HG03135 (cell line): ENCODE data around the gene MKX.

Experiments used
- ATAC-seq: cut with Tn5 transposase; IDR thresholded peaks from one replicate; pipeline ENCODE4 v1.9.1; 2021; ENCODE audit warnings: mild to moderate bottlenecking, moderate library complexity; ENCODE audit not compliant: unreplicated experiment

Gene MKX

GRCh38 chr10:27745732-27746396 is at the start of gene MKX:
Gene MKX, minus strand, starts transcription at chr10:27745819. Its CDS starts 2,404 bp downstream, at chr10:27743415.
- ATAC-seq: no peak

- ATAC-seq: no peak
Observed at GRCh38 chr10:27794157-27794556, 48.5 kb upstream of the MKX start.

- ATAC-seq: no peak
Observed at GRCh38 chr10:27792216-27792615, 46.6 kb upstream of the MKX start.

- ATAC-seq: no peak
Observed at GRCh38 chr10:27784272-27784671, 38.7 kb upstream of the MKX start.

- ATAC-seq: no peak
Observed at GRCh38 chr10:27783660-27784059, 38.0 kb upstream of the MKX start.

- ATAC-seq: no peak
Observed at GRCh38 chr10:27779462-27780015, 33.9 kb upstream of the MKX start.

GRCh38 chr10:27774831-27775230 is 29.2 kb upstream of the MKX start:
- no peak for ATAC-seq

- ATAC-seq: no peak
Observed at GRCh38 chr10:27771231-27771630, 25.6 kb upstream of the MKX start.

GRCh38 chr10:27770181-27770580 is 24.6 kb upstream of the MKX start:
- no peak for ATAC-seq

- no peak for ATAC-seq
Observed at GRCh38 chr10:27760867-27761266, 15.2 kb upstream of the MKX start.

GRCh38 chr10:27759483-27760272 is 14.1 kb upstream of the MKX start:
- ATAC-seq: no peak

- ATAC-seq: no peak
Observed at GRCh38 chr10:27752673-27753237, 7.1 kb upstream of the MKX start.

GRCh38 chr10:27748601-27749000 is 3.0 kb upstream of the MKX start:
- ATAC-seq: no peak

GRCh38 chr10:27747096-27747451 is 1.5 kb upstream of the MKX start:
- ATAC-seq: no peak

GRCh38 chr10:27746397-27747095 is 927 bp upstream of the MKX start:
- no peak for ATAC-seq

GRCh38 chr10:27744802-27745731 is 552 bp downstream of the MKX start:
- ATAC-seq: no peak

- no peak for ATAC-seq
Observed at GRCh38 chr10:27743877-27744801, 1.5 kb downstream of the MKX start.

- ATAC-seq: no peak
Observed at GRCh38 chr10:27743012-27743876, 2.4 kb downstream of the MKX start.
